Stimulated activated CD4-positive, alpha-beta T cell treated with anti-CD3 and anti-CD28 coated beads, Interleukin-2, amount 100 ng/mL, for 24 hours (primary cell): ENCODE measurements around the gene CNGB1.
"Not testable (repeated sequence)": the region's sequence is repeated elsewhere in the genome, so short reads cannot be mapped to it uniquely, and the experiment has no call there.

Source experiments
- DNase-seq, 2 donors: peaks; one replicate each; pipeline ENCODE4 v3.0.0-alpha.2; 2020

The CNGB1 gene

GRCh38 chr16:57846078-57846697 is 124.7 kb downstream of the CNGB1 start:
- no peak for DNase-seq

- no peak for DNase-seq
Observed at GRCh38 chr16:57845115-57845514, 125.8 kb downstream of the CNGB1 start.

DNA sequence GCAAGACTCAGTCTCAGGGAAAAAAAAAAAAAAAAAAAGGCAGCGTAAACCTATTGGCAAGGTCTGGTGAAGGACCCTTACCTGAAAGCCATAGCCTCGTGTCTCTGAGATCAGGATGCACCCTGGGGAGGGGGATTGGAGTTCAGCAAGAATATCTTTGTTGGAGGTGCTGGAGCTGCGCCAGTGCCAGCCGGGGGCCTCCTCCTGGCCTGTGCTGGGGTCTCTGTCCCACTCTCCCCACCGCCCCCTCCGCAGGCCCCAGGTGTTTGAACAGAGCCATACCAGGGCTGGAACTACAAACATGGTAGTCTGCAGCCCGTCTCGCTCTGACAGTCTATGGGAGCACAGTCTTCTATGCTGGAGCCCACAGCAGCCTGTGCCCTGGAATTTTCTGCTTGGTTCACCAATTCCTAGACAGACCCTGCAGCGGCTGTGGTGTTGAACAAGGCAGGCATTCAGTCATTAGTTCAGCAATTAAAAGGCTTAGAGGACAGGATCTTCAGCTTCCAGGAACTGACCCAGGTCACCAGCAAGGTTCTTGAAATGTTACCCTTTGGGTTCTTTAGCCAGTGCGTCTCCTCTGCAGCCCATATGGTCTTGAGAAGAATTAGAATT is 126.4 kb downstream of the CNGB1 start:
- no peak for DNase-seq

- DNase-seq, result no peak
Observed at GRCh38 chr16:57843400-57843799, 127.5 kb downstream of the CNGB1 start.

- DNase-seq, result no peak
Observed at GRCh38 chr16:57842601-57843000, 128.3 kb downstream of the CNGB1 start.

DNA sequence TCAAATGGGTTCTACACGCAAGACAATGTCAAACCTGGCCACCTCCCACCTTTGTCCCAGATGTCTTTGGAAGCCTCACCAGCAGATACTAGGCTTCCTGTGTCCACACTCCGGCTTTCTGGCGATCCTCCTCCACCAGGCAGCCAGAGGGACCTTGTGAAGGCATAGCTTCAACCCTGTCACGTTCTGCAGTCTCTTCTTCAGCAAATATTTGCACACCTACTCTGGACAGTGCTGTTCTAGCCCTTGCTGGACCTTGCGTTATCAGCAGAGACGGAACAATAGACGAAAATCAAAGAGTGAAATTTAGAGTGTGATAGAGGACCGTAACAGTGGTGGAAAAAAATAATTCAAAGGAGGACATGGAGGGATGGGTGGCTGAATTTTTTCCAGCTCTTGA is 130.1 kb downstream of the CNGB1 start:
- no peak for DNase-seq

GRCh38 chr16:57838161-57838560 is 132.8 kb downstream of the CNGB1 start:
- DNase-seq, result no peak

DNA sequence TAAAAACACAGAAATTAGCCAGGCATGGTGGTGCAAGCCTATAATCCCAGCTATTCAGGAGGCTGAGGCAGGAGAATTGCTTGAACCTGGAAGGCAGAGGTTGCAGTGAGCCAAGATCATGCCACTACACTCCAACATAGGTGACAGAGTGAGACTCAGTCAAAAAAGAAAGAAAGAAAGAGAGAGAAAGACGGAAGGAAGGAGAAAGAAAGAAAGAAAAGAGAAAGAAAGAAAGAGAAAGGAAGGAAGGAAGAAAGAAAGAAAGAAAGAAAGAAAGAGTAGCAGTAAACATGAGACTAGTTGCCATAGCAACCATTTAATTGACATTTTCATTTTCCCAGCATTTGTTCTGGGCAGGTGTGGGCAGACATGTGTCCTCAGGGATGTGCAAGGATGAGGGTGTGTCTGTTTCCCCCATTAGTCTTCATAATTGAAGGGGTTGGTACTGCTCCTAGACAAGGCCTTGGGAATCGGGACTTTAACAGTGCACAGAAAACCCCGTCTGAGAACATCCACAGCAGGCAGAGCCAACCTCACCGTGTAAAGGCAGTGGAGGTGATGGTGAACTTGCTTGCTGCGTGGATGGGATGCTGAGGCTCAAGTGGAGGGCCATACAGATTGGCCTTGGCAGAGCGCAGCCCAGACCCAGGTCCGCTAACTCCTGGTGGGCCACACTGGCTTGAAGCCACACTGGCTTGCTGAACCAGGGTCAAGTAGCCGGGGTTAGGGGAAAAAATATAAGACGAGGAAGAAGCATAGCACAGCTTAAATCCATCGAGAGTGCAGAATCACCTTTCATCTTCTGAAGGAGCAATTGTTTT is 133.4 kb downstream of the CNGB1 start:
- no peak for DNase-seq

DNA sequence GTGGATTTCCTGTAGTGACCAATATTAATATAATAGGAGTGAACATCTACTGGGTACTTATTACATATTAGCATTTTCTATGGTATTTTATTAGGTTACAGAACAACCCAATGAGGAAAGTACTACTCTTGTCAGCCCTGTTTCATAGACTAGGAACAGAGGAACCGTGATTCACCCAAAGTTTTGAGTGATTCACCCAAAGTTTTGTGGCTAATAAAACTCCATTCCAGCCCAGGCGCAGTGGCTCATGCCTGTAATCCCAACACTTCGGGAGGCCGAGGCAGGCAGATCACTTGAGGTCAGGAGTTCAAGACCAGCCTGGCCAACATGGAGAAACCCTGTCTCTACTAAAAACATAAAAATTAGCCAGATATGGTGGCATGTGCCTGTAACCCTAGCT is 135.5 kb downstream of the CNGB1 start:
- not testable (repeated sequence) for DNase-seq

- no peak for DNase-seq
Observed at GRCh38 chr16:57834936-57835335, 136.0 kb downstream of the CNGB1 start.
